SW480 (cell line): ENCODE results near the gene PLCG2.

ENCODE experiments used
- DNase-seq: peaks from one replicate; pipeline ENCODE4 v3.0.0-alpha.2; 2016; ENCODE audit warnings: low spot score

Gene PLCG2

DNA sequence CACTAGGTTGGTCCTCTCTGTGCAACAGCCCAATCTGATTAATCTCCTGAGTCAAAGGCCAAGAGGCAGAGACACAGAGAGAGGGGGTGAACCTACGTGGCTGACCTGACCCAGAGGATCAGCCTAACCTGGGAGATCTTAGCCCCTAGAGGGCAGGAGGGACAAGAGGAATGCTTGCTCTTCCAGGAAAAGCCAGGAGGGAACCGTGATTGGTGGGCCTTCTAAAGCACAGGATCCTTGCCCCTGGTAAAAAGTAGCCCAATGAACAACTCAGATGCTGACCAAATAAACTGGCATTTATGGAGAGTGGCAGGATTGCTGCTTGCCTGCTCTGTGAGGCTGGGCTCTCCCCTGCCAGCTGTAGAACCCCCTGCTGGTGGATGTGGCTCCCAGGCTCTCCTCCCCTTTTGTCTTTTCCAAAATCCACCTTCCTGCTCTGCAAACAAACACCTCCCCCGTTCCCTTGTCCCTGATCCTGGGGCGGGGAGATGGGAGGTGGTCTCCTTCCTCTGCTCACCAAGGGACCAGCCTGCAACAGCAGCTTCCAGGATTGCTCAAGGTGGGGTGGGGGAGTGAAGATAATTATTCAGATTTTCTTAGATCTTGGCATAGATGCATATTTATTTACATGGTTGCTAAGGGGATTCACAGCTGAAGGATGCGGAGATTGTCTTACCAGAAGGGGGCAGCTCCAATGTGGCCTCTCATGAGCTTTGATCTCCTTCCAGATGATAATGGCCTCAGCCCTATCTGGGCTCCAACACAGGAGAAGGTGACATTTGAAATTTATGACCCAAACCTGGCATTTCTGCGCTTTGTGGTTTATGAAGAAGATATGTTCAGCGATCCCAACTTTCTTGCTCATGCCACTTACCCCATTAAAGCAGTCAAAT, 160.3 kb downstream of the PLCG2 start:
- DNase-seq: no peak

DNA sequence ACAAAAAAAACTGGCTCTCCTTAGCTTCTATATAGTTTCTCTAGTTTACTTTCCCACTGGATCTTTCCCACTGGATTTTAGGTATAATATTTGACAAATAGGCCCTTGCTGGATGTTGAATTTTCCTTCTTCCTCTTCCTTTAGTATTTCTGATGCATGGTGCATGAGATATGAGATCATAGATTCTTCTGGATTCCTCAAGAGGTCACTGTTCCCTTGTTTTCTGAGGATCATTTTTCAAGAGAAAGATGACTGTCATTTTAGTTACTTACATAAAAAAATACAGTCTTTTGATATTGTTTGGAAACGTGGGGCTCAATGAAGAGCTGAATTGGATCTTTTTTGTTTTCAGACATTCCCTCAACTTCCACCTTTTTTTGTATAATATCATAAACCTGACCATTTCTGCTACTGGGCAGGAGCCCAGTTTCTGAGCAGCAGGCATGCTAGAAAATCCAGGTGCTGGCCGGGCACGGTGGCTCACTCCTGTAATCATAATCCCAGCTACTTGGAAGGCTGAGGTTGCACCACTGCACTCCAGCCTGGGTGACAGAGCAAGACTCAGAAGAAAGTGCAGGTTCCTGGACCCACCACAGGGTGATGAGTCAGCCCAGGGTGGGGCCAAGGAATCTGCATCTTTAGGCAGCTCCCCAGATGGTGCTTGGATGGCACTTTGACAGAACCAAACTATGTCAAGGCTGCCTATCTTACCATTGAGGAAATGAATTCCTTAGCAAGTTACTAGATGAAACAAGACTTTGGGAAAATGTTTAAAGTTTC, 161.9 kb downstream of the PLCG2 start:
- peak; percentile 66 for DNase-seq

DNA sequence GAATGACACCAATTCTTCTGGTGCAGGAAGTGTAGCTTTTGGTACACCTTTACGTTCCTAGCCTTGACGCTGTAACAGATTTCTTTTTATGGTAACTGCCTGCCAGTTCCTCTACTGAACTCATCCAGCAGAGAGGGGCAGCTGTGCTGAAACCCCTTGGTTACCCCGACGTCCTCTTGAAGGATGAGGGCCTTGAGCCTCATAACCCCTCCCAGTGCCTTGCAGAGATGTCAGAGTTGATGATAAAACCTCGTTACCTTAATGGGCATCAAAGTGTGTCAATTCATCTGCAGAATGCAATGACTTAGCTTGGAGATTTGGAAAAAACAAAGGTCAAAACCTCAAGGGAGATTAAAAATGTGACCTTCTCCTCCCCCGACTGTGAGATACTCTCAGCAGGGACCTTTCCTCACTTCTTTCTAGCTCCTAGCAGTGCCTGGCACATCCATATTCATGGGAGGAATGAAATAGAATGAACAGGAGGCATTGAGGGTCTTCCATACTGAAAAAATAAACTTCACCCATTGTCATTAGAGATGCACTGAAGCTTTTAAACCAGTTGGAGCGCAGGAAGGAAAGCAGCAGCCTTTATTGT, 163.0 kb downstream of the PLCG2 start:
- DNase-seq: no peak

DNA sequence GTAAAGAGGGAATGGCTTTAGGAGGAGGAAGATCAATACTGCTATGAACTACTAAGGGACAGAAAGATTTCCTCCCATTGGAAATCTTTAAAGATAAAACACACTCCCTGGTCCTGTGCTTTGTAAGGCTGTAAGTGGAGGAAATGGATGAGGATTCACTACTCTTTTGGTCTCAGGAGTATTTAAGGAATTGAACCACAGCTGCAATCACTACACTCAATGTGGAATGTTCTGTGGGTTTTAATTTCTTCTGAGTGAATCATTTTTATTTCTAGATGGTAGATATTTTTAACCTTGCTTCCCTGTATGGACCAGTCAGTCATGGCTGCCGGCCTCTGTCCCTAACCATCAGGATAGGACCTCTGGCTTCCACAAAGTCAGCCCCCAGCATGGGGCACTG, 166.6 kb downstream of the PLCG2 start:
- DNase-seq: no peak

DNA sequence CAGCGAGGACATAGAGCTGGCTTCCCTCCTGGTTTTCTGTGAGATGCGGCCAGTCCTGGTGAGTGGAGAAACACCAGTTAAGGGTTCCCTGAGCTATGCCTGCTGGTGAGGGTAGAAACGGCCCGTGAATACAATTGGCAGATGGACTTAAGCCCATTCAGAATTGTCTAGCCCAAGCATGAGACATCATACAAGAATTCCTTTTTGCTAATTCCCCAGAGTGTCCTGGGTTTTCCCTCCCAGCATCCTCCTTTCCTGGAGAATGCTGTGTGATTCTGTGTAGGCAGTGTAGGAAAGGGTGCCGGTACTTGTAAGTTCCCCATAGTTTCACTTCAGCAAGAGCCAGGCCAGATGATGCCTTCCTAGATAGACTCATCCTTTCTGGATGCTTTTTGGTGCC, 167.1 kb downstream of the PLCG2 start:
- DNase-seq: no peak

DNA sequence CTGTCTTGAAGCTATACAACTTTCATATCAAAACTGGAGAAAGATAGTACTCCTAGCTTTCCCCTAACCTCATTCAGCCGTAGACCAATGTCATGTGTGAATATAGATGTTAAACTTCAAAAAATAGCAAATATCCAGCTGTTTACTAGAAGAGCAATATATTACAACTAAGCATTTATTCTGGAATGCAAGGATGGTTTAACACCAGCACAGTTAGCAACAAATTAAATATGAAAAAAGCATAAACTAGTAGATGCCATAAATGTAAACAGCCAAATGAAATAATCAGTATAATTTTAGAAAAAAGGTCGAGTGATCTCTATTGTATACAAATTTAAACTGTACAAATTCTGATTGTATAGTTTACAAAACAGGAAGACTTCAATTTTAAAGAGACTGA, 172.5 kb downstream of the PLCG2 start:
- DNase-seq: no peak

DNA sequence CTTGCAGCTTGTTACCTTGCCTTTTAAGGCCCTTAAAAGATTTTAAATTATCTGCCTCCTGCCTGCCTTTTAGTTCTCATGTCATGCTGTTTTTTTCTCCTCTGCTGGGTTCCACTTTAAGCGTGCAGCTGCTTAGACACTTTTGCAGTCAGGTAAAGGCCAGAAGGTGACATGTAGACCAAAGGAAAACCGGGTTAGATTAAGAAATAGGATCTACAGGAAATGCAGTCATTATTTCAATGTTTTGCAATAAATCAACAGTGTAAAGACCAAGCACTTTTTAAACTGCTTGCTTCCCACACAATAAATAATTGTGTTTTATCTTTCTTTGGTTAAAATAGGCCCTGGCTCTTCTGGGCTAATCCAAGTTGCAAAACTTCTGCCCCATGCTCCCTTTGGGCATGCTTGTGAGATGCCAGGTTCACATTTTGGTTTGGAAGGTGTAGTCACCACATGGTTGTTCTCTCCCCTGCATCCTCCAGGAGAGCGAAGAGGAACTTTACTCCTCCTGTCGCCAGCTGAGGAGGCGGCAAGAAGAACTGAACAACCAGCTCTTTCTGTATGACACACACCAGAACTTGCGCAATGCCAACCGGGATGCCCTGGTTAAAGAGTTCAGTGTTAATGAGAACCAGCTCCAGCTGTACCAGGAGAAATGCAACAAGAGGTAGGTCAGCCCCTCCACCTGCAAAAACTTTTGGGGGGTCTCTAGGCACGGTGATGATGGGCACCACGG, 177.3 kb downstream of the PLCG2 start:
- no peak for DNase-seq

DNA sequence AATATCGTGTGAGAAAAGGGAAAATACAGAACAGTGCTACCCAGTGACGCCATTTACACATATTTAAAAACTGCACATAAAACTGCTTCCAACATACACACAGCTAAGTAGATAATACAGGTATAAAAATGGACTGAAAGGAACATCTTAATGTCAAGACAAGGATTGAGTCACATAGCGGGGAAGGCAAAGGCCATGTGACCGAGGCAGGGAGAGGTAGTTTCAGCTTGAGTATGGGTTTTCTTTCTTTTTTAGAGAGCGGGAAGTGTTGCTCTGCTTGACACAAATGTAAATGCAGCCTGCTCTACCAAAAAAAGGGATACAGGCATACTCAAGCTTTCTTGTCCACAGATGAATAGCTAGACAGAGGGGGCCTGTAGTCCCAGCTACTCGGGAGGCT, 185.7 kb downstream of the PLCG2 start:
- no peak for DNase-seq

DNA sequence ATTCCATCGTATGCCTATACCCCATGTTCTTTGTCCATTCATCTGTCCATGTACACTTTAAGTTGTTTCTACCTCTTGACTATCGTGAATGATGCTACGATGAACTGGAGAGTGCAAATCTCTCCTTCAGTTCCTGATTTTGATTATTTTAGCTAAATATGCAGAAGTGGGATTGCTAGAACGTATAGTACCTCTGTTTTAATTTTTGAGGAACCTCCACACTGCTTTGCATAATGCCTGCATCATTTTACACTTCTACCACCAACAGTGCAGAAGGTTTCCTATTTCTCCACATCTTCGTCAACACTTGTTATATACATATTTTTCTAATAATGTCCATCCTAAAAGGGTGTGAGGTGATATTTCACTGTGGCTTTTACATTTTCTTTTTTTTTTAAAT, 188.3 kb downstream of the PLCG2 start:
- DNase-seq: no peak

DNA sequence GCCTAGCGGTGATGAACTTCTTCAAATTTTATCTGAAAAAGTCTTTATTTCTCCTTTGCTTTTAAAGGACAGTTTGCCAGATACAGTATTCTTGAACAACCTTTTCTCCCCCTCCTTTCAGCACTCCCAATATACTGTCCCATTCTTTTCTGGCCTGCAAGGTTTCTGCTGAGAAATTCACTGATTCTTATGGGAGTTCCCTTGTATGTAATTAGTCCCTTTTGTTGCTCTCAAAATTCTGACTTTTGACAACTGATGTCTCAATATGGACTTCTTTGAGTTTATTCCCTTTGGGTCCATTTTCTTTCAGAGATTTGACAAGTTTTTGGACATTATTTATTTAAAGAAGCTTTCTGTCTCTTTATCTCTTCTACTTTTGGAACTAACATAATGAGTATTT, 192.8 kb downstream of the PLCG2 start:
- DNase-seq: no peak

DNA sequence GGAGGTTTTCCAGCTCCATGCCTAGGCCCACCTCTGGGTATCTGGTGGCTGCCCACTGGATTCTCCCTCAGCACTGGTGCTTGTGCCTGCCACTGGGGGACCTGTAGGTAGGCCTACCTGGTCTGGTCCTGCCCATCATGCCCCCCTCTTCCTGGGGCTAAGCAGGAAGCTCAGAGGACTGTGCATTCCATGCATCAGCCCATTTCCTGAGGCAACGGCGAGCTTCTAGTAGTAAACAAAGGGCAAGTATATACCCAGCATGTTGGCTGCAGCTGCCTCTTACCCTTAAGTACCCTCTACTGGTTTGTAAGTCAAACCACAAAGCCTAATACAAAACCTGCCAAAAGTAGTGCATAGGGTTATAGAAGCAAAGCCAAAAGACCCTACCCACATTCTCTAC, 194.6 kb downstream of the PLCG2 start:
- DNase-seq: no peak

DNA sequence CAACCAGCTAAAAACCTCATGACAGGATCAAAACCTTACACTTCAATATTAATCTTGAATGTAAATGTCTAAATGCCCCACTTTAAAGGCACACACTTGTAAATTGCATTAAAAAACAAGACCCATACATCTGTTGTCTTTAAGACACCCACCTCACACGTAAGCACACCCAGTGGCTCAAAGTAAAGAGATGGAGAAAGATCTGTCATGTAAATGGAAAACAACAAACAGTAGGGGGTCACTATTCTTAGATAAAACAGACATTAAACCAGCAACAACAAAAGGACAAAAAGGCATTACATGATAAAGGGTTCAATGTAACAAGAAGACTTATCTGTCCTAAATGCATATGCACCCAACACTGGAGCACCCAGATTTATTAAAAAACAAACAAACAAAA, 196.5 kb downstream of the PLCG2 start:
- no peak for DNase-seq

DNA sequence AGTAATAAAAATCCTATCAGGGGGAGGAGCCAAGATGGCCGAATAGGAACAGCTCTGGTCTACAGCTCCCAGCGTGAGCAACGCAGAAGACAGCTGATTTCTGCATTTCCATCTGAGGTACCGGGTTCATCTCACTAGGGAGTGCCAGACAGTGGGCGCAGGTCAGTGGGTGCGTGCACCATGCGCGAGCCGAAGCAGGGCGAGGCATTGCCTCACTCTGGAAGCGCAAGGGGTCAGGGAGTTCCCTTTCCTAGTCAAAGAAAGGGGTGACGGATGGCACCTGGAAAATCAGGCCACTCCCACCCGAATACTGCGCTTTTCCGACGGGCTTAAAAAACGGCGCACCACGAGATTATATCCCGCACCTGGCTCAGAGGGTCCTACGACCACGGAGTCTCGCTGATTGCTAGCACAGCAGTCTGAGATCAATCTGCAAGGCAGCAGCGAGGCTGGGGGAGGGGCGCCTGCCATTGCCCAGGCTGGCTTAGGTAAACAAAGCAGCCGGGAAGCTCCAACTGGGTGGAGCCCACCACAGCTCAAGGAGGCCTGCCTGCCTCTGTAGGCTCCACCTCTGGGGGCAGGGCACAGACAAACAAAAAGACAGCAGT, 198.3 kb downstream of the PLCG2 start:
- DNase-seq: peak; percentile 13

DNA sequence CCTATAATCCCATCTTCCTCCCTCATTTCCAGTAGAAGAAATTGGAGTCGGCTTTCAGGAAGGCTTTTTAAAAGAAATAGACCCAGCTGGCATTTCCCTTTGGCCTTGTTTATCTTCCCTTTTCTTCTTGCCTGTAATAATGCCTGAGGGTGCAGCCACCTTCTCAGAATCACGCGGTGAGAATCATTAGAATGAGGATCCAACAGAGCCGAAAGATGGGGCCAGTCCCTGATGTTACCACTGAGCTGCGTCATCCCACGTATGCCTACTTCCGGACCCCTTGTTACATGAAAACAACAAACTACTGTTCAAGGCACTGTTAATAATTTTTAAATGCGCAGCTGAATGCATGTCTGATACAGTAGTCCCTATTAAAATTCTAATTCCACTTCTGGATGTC, 208.0 kb downstream of the PLCG2 start:
- DNase-seq: no peak

DNA sequence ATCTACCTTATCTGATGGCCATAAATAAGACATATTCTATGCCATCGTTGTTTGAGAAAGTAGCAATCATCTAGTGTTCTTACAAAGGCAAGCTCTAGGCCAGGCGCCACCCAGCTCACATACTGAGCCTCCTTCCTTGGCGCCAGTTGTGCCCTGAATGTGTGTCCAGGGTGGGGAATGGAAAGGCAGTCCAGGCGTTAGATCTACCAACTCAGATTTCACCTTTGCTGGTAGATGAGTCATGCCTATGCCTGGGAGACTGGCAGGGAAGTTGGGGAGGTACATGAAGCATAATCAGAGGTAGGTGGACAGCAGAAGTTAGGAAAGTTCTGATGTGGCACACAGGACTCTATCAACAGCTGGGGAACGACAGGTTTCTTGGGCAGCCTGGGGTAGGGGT, 208.6 kb downstream of the PLCG2 start:
- DNase-seq: no peak

DNA sequence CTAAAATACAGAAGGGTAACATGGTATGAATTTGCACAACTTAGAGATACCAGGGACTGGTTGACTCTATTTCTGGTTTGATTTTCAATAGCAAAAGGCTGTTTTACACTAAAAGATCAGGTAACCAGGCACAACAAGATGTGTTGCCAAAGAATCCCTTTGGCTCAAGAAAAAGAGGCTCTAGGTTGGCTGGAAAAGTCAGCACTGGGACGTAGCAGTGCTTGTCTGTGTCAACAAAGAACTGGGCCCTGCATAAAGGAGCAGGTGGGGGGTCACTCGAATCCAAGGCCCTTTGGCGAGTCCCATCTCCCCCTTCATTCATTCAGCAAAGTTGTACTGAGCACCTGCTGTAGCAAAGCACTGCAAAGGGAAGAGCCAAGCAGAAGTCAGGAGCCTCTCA, 213.8 kb downstream of the PLCG2 start:
- DNase-seq: no peak

DNA sequence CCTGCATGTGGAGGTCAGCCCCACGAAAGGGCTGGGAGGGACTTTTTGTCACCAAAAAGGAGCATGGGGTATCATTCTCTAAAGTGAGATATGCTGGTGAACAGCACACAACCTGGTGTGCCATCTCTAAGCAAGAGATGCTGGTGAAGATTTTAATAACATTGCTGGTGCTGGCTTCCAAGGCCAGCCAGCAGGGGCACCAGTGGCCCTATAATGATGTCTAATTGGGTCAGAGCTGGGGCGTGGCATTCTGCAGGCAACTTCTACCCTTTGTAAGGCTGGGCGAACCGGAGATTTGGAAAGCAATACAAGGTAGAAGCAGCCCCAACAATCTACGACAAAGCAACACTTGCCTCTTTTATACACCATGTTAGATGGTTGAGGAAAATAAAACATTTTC, 215.4 kb downstream of the PLCG2 start:
- DNase-seq: no peak

DNA sequence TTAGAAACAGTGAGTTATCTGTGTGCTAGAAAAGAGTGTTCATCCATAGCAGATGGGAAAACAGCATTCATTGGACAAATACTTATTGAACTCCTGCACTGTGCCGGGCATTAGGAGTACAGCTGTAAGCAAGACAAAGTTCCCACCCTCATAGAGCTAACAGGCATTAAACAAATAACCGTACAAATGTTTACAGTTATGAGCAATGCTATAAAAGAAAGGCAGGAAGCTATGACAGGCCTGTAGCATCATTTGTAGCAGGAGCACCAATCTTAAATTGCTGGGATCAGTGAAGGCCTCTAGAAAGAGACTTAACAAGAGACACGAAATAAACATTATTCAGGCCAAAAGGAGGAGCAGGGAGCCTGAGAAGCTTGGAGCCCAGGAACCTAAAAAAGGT, 216.6 kb downstream of the PLCG2 start:
- DNase-seq: no peak

DNA sequence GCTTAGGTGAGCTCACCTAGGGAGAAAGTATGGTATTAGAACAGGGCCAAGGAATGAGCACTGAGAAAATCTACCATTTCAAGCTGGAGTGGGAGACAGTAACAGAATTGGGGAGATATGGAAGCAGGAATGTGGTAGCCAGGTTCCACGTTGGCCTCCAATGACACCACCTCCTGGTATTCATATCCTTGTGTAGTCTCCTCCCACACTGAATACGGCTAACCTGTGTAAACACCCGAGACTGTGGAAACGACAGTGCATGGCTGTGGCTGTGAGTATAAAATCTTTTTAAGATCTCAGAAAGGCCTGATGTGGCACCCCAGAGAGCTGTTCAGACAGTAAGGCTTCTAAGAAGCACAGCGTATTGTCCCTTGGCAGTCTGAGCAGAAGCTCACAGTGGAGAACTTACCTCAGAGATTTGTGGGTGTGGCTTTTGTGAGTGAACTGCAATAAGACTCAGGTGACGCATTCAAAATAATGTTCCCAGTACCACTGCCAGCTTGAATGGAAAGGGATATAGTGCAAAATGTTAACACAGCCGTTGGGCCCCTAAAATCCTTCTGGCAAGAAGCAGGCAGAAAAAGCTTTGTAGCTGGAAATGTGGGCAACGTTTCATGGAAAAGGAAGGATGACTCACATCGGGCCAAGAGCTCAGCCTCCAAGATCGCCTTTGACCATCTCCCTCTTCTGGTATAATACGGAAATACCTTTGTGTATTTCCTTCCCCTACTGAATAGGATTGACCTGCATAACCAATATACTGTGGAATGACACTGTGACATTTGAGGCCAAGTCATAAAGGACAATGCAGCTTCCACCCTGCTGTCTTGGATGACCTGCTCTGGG, 217.8 kb downstream of the PLCG2 start:
- DNase-seq: peak; percentile 75

DNA sequence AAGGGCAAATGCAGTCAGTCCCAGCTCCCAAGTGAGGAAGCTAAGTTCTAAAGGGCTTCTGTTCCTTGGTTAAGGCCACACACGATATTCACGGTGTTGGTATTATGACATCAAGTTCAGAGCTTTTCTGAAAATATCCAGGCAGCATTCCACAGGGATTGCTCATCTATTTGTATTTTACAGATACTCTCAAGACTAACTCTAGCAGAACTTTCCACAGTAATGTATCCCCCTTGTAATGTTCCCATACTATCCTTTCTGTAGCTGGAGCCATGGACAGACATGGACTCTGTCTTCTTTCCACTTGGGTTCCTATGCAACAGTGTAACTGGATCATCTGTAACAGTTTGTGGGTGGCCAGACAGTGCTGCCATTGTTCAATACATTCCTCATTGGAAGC, 218.6 kb downstream of the PLCG2 start:
- DNase-seq: peak; percentile 56

DNA sequence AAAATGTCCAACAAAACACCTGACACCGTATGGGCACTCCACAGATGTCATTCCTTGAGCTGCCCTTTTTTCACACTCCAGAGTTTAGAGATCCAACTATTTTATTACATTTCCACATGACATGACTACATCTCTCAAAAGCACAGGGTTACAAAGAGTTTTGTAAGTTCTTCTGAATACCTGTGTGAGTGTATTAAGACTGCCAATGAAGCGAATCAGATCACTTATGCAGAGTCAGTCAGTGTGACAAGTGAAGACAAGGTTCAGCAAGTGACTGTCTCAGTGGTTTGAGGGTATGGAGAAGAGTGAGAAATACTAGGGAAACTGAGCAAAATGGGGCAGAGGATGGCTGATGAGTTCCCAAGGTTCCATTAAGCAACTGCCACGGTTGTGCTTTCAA, 223.7 kb downstream of the PLCG2 start:
- no peak for DNase-seq
